K562 (cell line): ENCODE data around the gene ELOVL2. TPM values are rescaled to one million over a fixed set of nuclear protein-coding genes. Genes with fewer than 3 reads are reported as not detected.

Experiments
- ATAC-seq: fragments of 200-7000 bp; cut with Tn5 transposase; 3 replicates; pipeline ENCODE4 v1.9.1; 2020; ENCODE audit warnings: moderate library complexity
- BruUV-seq: library from RNA; stranded (reverse); fragments of 400-500 nt; replicated peaks from 2 replicates; lab custom pipeline; 2021; lab: Mats Ljungman, UMichigan
- CTCF ChIA-PET: fragments of 300-600 bp; formaldehyde crosslinking; extraction: SDS; loops from one replicate; lab custom pipeline; 2021; ENCODE audit warnings: low intra/inter-chr PET ratio; lab: Yijun Ruan, JAX
- POLR2A ChIA-PET: fragments of 300-600, 350-650 bp; sonication (Branson Sonifier 250); formaldehyde crosslinking; extraction: SDS; loops from one replicate; lab custom pipeline; 2021; ENCODE audit warnings: antibody characterized with exemption, inconsistent platforms; lab: Yijun Ruan, JAX
- DNase-seq, 4 experiments: peaks; one replicate each; pipeline versions ENCODE4 v3.0.0 to v3.0.0-alpha.2; 2011 to 2018; ENCODE audit warnings: low spot score in 3 of 4, mixed read lengths in 3 of 4; ENCODE audit errors: extremely low read depth in 1 of 4
- FAIRE-seq: peaks from 2 replicates; lab custom pipeline; 2011; peaks lifted over from hg19 to GRCh38; lab: Jason Lieb, UNC
- H2AFZ ChIP-seq: 2 replicates; pipeline ENCODE4 v1.6.0; 2011; ENCODE audit warnings: low read depth, low read length, control low read depth, inconsistent platforms
- H3K27ac ChIP-seq: fragments of 200-600 bp; 3 replicates; pipeline ENCODE4 v1.8.0; 2011; ENCODE audit warnings: low read depth, mild to moderate bottlenecking, control low read depth, inconsistent platforms, low read length, moderate library complexity, mixed read lengths; ENCODE audit errors: extremely low read depth
- H3K27me3 ChIP-seq, 2 experiments: fragments of 300-600 bp in 1 of 2; 2 replicates in 1 of 2; 3 replicates in 1 of 2; pipeline versions ENCODE4 v1.6.0 to v1.8.0; 2011; ENCODE audit warnings: inconsistent platforms in 2 of 2, low read length in 2 of 2, mild to moderate bottlenecking in 1 of 2, mixed read lengths in 1 of 2, moderate library complexity in 1 of 2; ENCODE audit not compliant: control insufficient read depth in 2 of 2, insufficient read depth in 2 of 2
- H3K36me3 ChIP-seq: fragments of 300-600 bp; 3 replicates; pipeline ENCODE4 v1.8.0; 2011; ENCODE audit warnings: mild to moderate bottlenecking, low read length, inconsistent platforms; ENCODE audit not compliant: control insufficient read depth, insufficient read depth
- H3K4me1 ChIP-seq, 2 experiments: fragments of 200-600 bp in 1 of 2; replicated peaks in 1 of 2; 2 replicates in 1 of 2; 3 replicates in 1 of 2; pipeline versions ENCODE4 v1.5.1 to v1.8.0; 2011; ENCODE audit warnings: inconsistent platforms in 2 of 2, low read length in 2 of 2, mild to moderate bottlenecking in 1 of 2, mixed read lengths in 1 of 2, moderate library complexity in 1 of 2; ENCODE audit not compliant: control insufficient read depth in 2 of 2, insufficient read depth in 2 of 2
- H3K4me2 ChIP-seq: 2 replicates; pipeline ENCODE4 v1.6.1; 2011; ENCODE audit warnings: low read length, control low read depth, inconsistent platforms, mixed read lengths; ENCODE audit not compliant: insufficient read depth
- H3K4me3 ChIP-seq: fragments of 200-600 bp; sonication (generic), shearing (Covaris generic); 2 replicates; pipeline ENCODE4 v1.5.1; 2016; ENCODE audit warnings: control low read depth, inconsistent platforms
- H3K79me2 ChIP-seq: fragments of 200-600 bp; 3 replicates; pipeline ENCODE4 v1.8.0; 2011; ENCODE audit warnings: low read length, inconsistent platforms; ENCODE audit not compliant: control insufficient read depth, insufficient read depth
- H3K9ac ChIP-seq, 2 experiments: 2 replicates each; pipeline versions ENCODE4 v1.6.0 to v1.6.1; 2011; ENCODE audit warnings: low read depth in 2 of 2, low read length in 2 of 2, control low read depth in 1 of 2, inconsistent platforms in 1 of 2, mild to moderate bottlenecking in 1 of 2, mixed read lengths in 1 of 2; ENCODE audit not compliant: insufficient read depth in 1 of 2
- H3K9me1 ChIP-seq: one replicate; pipeline ENCODE4 v1.6.0; 2011; ENCODE audit warnings: inconsistent platforms, mild to moderate bottlenecking, low read length, moderate library complexity; ENCODE audit not compliant: control insufficient read depth, insufficient read depth
- H3K9me3 ChIP-seq: replicated peaks from 2 replicates; pipeline ENCODE4 v1.5.1; 2011; ENCODE audit warnings: low read depth, low read length, inconsistent platforms; ENCODE audit not compliant: control insufficient read depth, insufficient read depth
- H4K20me1 ChIP-seq: replicated peaks from 2 replicates; pipeline ENCODE4 v1.6.1; 2011; ENCODE audit warnings: low read length, inconsistent platforms, mixed read lengths; ENCODE audit not compliant: control insufficient read depth, insufficient read depth
- FOS ChIP-seq: IDR thresholded peaks from 3 replicates; pipeline ENCODE4 v1.6.1; 2011; ENCODE audit not compliant: insufficient read length; ENCODE audit errors: extremely low read depth
- FOXA1 ChIP-seq: fragments of 450-650 bp; IDR thresholded peaks from 2 replicates; pipeline ENCODE4 v1.6.1; 2016; ENCODE audit warnings: mild to moderate bottlenecking, borderline replicate concordance
- FOXP1 ChIP-seq: sonication (generic); formaldehyde crosslinking; IDR thresholded peaks from 2 replicates; pipeline ENCODE4 v1.8.0; 2022; ENCODE audit warnings: mild to moderate bottlenecking, missing genetic modification reagents
- HCFC1 ChIP-seq: IDR thresholded peaks from 2 replicates; pipeline ENCODE4 v1.6.1; 2012; ENCODE audit warnings: low read depth, low read length, improper control_type of control experiment
- HDAC6 ChIP-seq: IDR thresholded peaks from 2 replicates; pipeline ENCODE4 v1.6.1; 2012; ENCODE audit warnings: low read depth, mild to moderate bottlenecking, control low read depth, inconsistent platforms, low read length, moderate library complexity
- JUN ChIP-seq, 2 experiments: sonication (generic) in 1 of 2; formaldehyde crosslinking in 1 of 2; IDR thresholded peaks; 2 replicates each; pipeline versions ENCODE4 v1.6.1 to v1.8.0; 2012 to 2022; ENCODE audit warnings: borderline replicate concordance in 2 of 2, mild to moderate bottlenecking in 2 of 2, improper control_type of control experiment in 1 of 2, low read depth in 1 of 2, low read length in 1 of 2, missing genetic modification reagents in 1 of 2
- KLF13 ChIP-seq: fragments of 450-650 bp; IDR thresholded peaks from 2 replicates; pipeline ENCODE4 v1.6.1; 2016; ENCODE audit warnings: missing genetic modification characterization, low read depth, mild to moderate bottlenecking, missing compliant biosample characterization, moderate library complexity, borderline replicate concordance
- NFXL1 ChIP-seq: fragments of 450-650 bp; formaldehyde crosslinking; IDR thresholded peaks from 2 replicates; pipeline ENCODE4 v1.4.0; 2021; ENCODE audit warnings: mild to moderate bottlenecking
- ZNF217 ChIP-seq: sonication (generic); formaldehyde crosslinking; IDR thresholded peaks from 2 replicates; pipeline ENCODE4 v1.8.0; 2022; ENCODE audit warnings: mild to moderate bottlenecking, missing genetic modification reagents
- ZNF23 ChIP-seq: fragments of 250-450 bp; sonication (Bioruptor Pico); IDR thresholded peaks from 2 replicates; pipeline ENCODE4 v1.4.0; 2020; ENCODE audit warnings: mild to moderate bottlenecking
- WGBS: fragments of 100-300 bp; shearing (Covaris generic); methylation state at CpG from one replicate; pipeline ENCODE4 v1.1.6; 2016; ENCODE audit warnings: low coverage, mixed read lengths; ENCODE audit not compliant: insufficient coverage; ENCODE audit errors: missing lambda C conversion rate; 5-methylcytosine and 5-hydroxymethylcytosine counted together
- in situ Hi-C: fragments of 300-500 bp; cut with MboI; formaldehyde crosslinking; loops from 4 replicates; pipeline ENCODE4 v1.15.0; 2018; ENCODE audit warnings: inconsistent platforms, mixed read lengths
- intact Hi-C: fragments of 100-400 bp; cut with micrococcal nuclease; formaldehyde crosslinking; loops from 2 replicates; pipeline ENCODE4 v1.14.2; 2022
- polyA plus RNA-seq, 8 experiments: library from polyadenylated mRNA; depleted of rRNA in 4 of 8; stranded (reverse) in 5 of 8; unstranded in 3 of 8; fragments of >200 nt; fragmentation: Nextera tagmentation in 2 of 8; fragmentation: Illumina TruSeq in 1 of 8; extraction: Ambion mirVana in 2 of 8; extraction: Trizol in 1 of 8; gene quantifications; 2 replicates each; pipeline versions ENCODE4 v1.2.1 to v1.2.3, GENCODE V29; 2011 to 2014; ENCODE audit warnings: inconsistent platforms in 1 of 8, missing spikeins in 1 of 8
- total RNA-seq, 7 experiments: library from RNA; depleted of rRNA in 6 of 7; stranded (reverse); fragments of >200 nt in 6 of 7; fragmentation: Illumina TruSeq in 2 of 7; extraction: Trizol in 2 of 7; gene quantifications; 2 replicates each; pipeline versions ENCODE4 v1.2.1 to v1.2.3, GENCODE V29; 2011 to 2021; ENCODE audit warnings: low replicate concordance in 1 of 7
- TF ChIP-seq, protein P1 (sequence below): IDR thresholded peaks from 3 replicates; pipeline ENCODE4 v1.6.1; 2011; ENCODE audit warnings: borderline replicate concordance, mild to moderate bottlenecking, moderate library complexity; ENCODE audit not compliant: insufficient read length; ENCODE audit errors: extremely low read depth
- TF ChIP-seq, protein P2 (sequence below): IDR thresholded peaks from 2 replicates; pipeline ENCODE4 v1.6.1; 2012; ENCODE audit warnings: low read depth, low read length, improper control_type of control experiment, borderline replicate concordance
- TF ChIP-seq, protein P3 (sequence below): fragments of 250-450 bp; sonication (Bioruptor Pico); IDR thresholded peaks from 2 replicates; pipeline ENCODE4 v1.8.0; 2022; ENCODE audit warnings: inconsistent platforms

ELOVL2 gene
- total and polyA plus RNA-seq, 9 of the 15 experiments (the other 6 are each of a cell fraction or from before 2014, with no cell fraction given), result 0.05 to 0.96 (median 0.31) TPM

DNA sequence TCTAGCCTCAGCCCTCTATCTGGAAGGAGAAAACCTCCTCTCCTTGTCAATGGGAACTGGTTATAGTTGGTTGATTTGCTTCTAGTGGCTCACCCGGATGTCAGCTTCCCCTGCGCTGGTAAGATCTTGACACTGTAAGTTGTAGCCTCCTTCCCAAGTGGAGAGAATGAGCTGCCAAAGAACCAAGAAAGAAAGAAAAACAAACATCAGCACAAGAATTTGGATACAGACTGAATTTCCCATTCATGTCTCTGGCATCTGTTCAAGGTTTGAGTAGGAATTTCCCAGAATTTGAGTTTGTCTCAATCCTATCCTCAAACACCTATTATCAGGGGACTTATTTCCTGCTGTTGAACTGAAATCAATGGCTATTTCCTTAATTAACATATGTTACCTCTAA lies 44.1 kb downstream of the ELOVL2 start:
- in situ Hi-C loops (no loop called here), intact Hi-C loops (no loop called here)
- no peaks in the 10 kb centered on the region for H4K20me1 ChIP-seq
- H2AFZ ChIP-seq, result no peak overlapping the region
- ChIA-PET CTCF (no interaction called here), POLR2A (interaction anchor here (0.8 to 1.7 kb wide), 3 partner anchors 9 to 12 kb away, joined by 4 to 5 read pairs (median 4); no protein-coding TSS in a partner anchor)
- no peak for DNase-seq
- H3K9me1 ChIP-seq, result no peaks in the 10 kb centered on the region
- no peaks in the 10 kb centered on the region; a peak in 1 of 5 replicates for H3K4me1 ChIP-seq
- WGBS, result 57% methylated on average over 2 of the region's 2 CpGs
- no peak overlapping the region for H3K4me2 ChIP-seq
- no peaks in the 10 kb centered on the region for H3K36me3 ChIP-seq
- no peak overlapping the region for H3K4me3 ChIP-seq
- no peaks in the 10 kb centered on the region for H3K27me3 ChIP-seq
- no peak overlapping the region for H3K9ac ChIP-seq
- FAIRE-seq, result no peak
- no peak for TF ChIP-seq ZNF23
- TF ChIP-seq HDAC6, result no peak
- TF ChIP-seq, protein P1, sequence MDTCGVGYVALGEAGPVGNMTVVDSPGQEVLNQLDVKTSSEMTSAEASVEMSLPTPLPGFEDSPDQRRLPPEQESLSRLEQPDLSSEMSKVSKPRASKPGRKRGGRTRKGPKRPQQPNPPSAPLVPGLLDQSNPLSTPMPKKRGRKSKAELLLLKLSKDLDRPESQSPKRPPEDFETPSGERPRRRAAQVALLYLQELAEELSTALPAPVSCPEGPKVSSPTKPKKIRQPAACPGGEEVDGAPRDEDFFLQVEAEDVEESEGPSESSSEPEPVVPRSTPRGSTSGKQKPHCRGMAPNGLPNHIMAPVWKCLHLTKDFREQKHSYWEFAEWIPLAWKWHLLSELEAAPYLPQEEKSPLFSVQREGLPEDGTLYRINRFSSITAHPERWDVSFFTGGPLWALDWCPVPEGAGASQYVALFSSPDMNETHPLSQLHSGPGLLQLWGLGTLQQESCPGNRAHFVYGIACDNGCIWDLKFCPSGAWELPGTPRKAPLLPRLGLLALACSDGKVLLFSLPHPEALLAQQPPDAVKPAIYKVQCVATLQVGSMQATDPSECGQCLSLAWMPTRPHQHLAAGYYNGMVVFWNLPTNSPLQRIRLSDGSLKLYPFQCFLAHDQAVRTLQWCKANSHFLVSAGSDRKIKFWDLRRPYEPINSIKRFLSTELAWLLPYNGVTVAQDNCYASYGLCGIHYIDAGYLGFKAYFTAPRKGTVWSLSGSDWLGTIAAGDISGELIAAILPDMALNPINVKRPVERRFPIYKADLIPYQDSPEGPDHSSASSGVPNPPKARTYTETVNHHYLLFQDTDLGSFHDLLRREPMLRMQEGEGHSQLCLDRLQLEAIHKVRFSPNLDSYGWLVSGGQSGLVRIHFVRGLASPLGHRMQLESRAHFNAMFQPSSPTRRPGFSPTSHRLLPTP, result no peak
- no peak for TF ChIP-seq ZNF217 (CRISPR knock-in tag)
- TF ChIP-seq, protein P2, sequence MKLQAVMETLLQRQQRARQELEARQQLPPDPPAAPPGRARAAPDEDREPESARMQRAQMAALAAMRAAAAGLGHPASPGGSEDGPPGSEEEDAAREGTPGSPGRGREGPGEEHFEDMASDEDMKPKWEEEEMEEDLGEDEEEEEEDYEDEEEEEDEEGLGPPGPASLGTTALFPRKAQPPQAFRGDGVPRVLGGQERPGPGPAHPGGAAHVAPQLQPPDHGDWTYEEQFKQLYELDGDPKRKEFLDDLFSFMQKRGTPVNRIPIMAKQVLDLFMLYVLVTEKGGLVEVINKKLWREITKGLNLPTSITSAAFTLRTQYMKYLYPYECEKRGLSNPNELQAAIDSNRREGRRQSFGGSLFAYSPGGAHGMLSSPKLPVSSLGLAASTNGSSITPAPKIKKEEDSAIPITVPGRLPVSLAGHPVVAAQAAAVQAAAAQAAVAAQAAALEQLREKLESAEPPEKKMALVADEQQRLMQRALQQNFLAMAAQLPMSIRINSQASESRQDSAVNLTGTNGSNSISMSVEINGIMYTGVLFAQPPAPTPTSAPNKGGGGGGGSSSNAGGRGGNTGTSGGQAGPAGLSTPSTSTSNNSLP, result no peak
- TF ChIP-seq FOS, result no peak
- no peak for TF ChIP-seq NFXL1 (CRISPR knock-in tag)
- no peak for TF ChIP-seq FOXA1
- TF ChIP-seq JUN (IDR thresholded peaks at IDR 0.05; ENCODE audit: borderline replicate concordance, low read depth, low read length), result no peak
- TF ChIP-seq JUN (CRISPR knock-in tag; IDR thresholded peaks at IDR 0.05; ENCODE audit: borderline replicate concordance), result no peak
- TF ChIP-seq, protein P3, sequence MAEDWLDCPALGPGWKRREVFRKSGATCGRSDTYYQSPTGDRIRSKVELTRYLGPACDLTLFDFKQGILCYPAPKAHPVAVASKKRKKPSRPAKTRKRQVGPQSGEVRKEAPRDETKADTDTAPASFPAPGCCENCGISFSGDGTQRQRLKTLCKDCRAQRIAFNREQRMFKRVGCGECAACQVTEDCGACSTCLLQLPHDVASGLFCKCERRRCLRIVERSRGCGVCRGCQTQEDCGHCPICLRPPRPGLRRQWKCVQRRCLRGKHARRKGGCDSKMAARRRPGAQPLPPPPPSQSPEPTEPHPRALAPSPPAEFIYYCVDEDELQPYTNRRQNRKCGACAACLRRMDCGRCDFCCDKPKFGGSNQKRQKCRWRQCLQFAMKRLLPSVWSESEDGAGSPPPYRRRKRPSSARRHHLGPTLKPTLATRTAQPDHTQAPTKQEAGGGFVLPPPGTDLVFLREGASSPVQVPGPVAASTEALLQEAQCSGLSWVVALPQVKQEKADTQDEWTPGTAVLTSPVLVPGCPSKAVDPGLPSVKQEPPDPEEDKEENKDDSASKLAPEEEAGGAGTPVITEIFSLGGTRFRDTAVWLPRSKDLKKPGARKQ (CRISPR knock-in tag), result no peak
- no peak for TF ChIP-seq FOXP1 (CRISPR knock-in tag)
- TF ChIP-seq HCFC1, result no peak
- TF ChIP-seq KLF13 (tag), result no peak
- H3K27ac ChIP-seq, result no peak overlapping the region
- BruUV-seq, result no TSS peak
- no peak for ATAC-seq
- H3K79me2 ChIP-seq, result no peaks in the 10 kb centered on the region
- no peaks in the 10 kb centered on the region for H3K9me3 ChIP-seq
